NK-92 (cell line): Measurements from ENCODE around the gene UBFD1.
"Not testable (repeated sequence)": the region's sequence is repeated elsewhere in the genome, so short reads cannot be mapped to it uniquely, and the experiment has no call there.

ENCODE experiments used
- DNase-seq: peaks from one replicate; lab custom pipeline; 2025; ENCODE audit not compliant: unreplicated experiment; lab: John Stamatoyannopoulos, UW

The UBFD1 gene

GRCh38 chr16:23607726-23608125, 50.2 kb downstream of the UBFD1 start:
- DNase-seq: no peak

DNA sequence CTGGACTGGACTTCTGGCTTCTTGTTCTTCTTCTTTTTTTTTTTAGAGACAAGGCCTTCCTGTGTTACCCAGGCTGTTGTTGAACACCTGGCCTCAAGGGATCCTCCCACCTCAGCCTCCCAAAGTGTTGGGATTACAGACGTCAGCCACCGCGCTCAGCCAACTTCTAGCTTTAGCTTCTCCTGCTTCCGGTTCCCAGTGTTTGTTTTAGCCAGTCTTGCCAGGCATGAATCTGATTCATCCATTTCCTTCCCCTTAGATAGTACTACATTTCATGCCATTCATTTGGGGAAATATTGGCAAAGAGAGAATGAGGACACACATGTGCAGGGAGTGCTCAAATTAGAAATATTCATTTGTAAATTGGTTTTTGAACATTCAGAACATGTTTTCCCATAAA, 50.7 kb downstream of the UBFD1 start:
- DNase-seq: no peak

DNA sequence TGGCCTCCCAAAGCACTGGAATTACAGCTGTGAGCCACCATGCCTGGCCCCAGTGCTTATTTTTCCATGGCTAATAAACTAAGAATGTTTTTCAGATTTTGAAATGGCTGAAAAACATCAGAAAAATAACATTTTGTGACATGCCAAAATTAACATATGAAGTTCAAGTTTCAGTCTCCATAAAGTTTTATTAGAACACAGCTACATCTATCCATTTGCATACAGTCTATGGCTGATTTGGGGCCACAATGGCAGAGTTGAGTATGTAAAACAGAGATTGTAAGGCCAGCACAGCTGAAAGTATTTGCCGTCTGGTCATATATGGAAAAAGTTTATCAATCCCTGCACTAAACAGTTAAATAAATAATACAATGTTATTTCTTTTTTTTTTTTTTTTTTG, 52.4 kb downstream of the UBFD1 start:
- DNase-seq: no peak

GRCh38 chr16:23610905-23611304, 53.4 kb downstream of the UBFD1 start:
- DNase-seq: not testable (repeated sequence)

DNA sequence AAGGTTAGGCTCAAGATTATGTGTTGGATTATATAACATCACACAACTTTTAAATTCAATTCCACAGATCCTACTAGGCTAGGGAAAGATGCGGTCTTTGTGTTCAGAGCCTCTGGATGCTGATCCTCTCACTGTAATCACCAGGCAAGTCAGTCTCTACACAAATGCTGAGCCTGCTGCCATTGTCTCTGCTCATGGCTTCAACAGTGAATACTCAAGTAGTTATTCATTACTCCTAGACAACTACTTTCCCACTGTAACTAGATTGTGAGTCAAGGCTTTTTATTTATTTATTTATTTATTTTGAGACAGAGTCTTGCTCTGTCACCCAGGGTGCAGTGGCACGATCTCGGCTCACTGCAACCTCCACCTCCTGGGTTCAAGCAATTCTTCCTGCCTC, 54.4 kb downstream of the UBFD1 start:
- DNase-seq: no peak

DNA sequence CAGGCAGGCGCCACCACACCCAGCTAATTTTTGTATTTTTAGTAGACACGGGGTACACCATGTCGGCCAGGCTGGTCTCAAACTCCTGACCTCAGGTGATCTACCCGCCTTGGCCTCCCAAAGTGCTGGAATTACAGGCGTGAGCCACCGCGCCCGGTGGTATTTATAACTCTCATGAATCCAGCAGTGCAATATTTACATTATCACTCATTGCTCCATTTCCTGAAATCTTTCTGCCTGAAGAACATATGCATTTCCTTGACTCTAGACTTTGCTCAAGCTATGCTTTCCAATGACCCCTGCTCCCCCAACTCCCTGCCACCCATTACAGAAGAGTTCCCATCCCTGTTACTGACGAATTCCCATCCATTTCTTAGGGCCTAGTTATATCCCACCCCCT, 58.3 kb downstream of the UBFD1 start:
- no peak for DNase-seq
